Measurements from ENCODE around the gene NELL1. TPM values are rescaled to one million over a fixed set of nuclear protein-coding genes. Genes with fewer than 3 reads are reported as not detected.

Gene NELL1
- total and polyA plus RNA-seq, 7 experiments from 2014 or later, result not detected

DNA sequence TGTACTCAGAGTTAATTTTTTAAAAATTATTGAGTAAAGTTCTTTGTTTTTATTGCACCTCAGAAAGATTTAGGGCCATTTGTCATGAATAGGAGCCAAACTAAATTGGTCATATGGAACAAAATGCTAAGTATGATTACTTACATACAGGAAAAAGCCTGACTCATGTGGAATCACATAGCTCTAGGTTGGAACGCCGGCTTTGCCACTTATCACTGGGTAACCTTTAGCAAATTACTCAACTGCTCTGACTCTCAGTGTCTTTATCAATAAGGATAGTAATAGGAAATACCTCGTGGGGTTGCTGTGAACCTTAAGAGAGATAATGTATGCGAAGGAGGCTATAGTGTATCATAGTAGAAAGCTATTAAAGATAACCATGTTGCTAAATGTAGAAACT lies 638.5 kb downstream of the NELL1 start:
- no peak overlapping the region for H3K4me3 ChIP-seq (ENCODE audit: low read length)
- no peak overlapping the region for H3K27ac Mint-ChIP-seq

DNA sequence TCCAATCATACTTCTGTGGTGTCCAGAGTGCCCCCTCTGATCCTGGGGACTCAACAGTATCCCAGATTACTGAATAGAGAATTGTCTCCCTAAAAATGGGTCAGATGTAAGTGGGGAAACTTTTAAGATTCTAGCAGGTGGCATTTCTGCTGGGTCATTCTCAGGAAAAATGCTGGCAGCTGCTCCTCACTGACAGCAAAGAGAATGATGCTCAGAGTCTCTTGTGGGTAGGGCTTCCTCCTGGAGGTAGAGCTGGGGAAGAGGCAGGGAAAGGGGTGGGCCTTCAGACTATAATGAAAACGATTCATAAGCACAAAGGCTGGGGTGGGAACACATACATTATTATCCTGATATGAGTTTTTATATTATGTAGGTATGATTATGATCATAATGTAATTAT lies 647.2 kb downstream of the NELL1 start:
- Histone ChIP-seq H3K4me3 (ENCODE audit: low read length) (no peak overlapping the region), H3K27ac (ENCODE audit: low read depth, low read length) (no peak overlapping the region), H3K27me3 (ENCODE audit: control insufficient read depth in 2 of 2, insufficient read depth in 2 of 2, low read length in 2 of 2) (no peaks in the 10 kb centered on the region), H3K4me1 (ENCODE audit: control insufficient read depth in 2 of 2, insufficient read depth in 2 of 2, low read length in 2 of 2) (no peaks in the 10 kb centered on the region), H3K9me3 (ENCODE audit: control insufficient read depth in 2 of 3, low read length in 3 of 3) (no peaks in the 10 kb centered on the region), H3K36me3 (ENCODE audit: control insufficient read depth in 2 of 3, insufficient read depth in 3 of 3, low read length in 3 of 3) (no peaks in the 10 kb centered on the region)
- DNase-seq (no peak), ATAC-seq (no peak)
- CTCF ChIA-PET, result no interaction called here
- H3K36me3 Mint-ChIP-seq, result no peaks in the 10 kb centered on the region
- POLR2A ChIA-PET, result no interaction called here
- H3K9me3 Mint-ChIP-seq, result peaks cover 0 to 8% (median 2%) of the 10 kb centered on the region in 11 donors
- H3K27me3 Mint-ChIP-seq, result no peaks in the 10 kb centered on the region
- no peak overlapping the region for H3K27ac Mint-ChIP-seq
- H3K4me3 Mint-ChIP-seq, result no peak overlapping the region
- no peaks in the 10 kb centered on the region for H3K4me1 Mint-ChIP-seq
- intact Hi-C loops (cut with micrococcal nuclease), result no loop called here

More for the DNA sequence above, 638.5 kb downstream of the NELL1 start:
- Histone ChIP-seq H3K27ac (ENCODE audit: low read depth, low read length) (no peak overlapping the region), H3K9me3 (ENCODE audit: control insufficient read depth in 2 of 3, low read length in 3 of 3) (no peaks in the 10 kb centered on the region), H3K4me1 (ENCODE audit: control insufficient read depth in 2 of 2, insufficient read depth in 2 of 2, low read length in 2 of 2) (no peaks in the 10 kb centered on the region), H3K27me3 (ENCODE audit: control insufficient read depth in 2 of 2, insufficient read depth in 2 of 2, low read length in 2 of 2) (no peaks in the 10 kb centered on the region), H3K36me3 (ENCODE audit: control insufficient read depth in 2 of 3, insufficient read depth in 3 of 3, low read length in 3 of 3) (no peaks in the 10 kb centered on the region)
- peaks cover 0 to 10% (median 3%) of the 10 kb centered on the region in 11 donors for H3K9me3 Mint-ChIP-seq
- H3K36me3 Mint-ChIP-seq, result no peaks in the 10 kb centered on the region
- H3K4me1 Mint-ChIP-seq, result no peaks in the 10 kb centered on the region
- H3K27me3 Mint-ChIP-seq, result no peaks in the 10 kb centered on the region
- POLR2A ChIA-PET, result no interaction called here
- no peak for ATAC-seq
- no peak overlapping the region for H3K4me3 Mint-ChIP-seq
- CTCF ChIA-PET, result no interaction called here
- DNase-seq, result no peak
- intact Hi-C loops (cut with micrococcal nuclease), result no loop called here

DNA sequence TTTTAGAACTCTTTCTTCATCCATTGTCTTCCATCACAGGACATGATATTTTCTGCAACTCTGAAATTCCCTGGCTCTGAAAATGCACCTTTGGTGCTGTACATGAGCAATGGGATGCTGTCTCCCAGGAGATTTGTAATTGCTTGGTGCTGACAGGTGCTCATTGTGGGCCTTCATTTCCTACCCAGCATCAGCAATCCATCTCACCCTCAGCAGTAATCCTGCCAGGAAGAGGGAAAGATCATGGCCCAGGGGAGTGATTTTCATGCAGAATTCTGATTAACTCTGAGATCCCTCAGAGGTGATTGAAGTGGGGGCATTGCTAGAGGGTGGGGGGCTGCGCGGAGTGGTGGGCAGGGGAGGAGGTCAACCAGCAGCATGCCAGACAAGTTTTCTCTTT lies 651.7 kb downstream of the NELL1 start:
- Histone ChIP-seq H3K4me3 (ENCODE audit: low read length) (no peak overlapping the region), H3K9me3 (ENCODE audit: control insufficient read depth in 2 of 3, low read length in 3 of 3) (no peaks in the 10 kb centered on the region), H3K4me1 (ENCODE audit: control insufficient read depth in 2 of 2, insufficient read depth in 2 of 2, low read length in 2 of 2) (no peaks in the 10 kb centered on the region), H3K27ac (ENCODE audit: low read depth, low read length) (no peak overlapping the region), H3K27me3 (ENCODE audit: control insufficient read depth in 2 of 2, insufficient read depth in 2 of 2, low read length in 2 of 2) (no peaks in the 10 kb centered on the region), H3K36me3 (ENCODE audit: control insufficient read depth in 2 of 3, insufficient read depth in 3 of 3, low read length in 3 of 3) (no peaks in the 10 kb centered on the region)
- H3K9me3 Mint-ChIP-seq, result peaks cover 0 to 17% (median 4%) of the 10 kb centered on the region in 11 donors
- no peaks in the 10 kb centered on the region for H3K4me1 Mint-ChIP-seq
- DNase-seq, result no peak
- POLR2A ChIA-PET, result no interaction called here
- intact Hi-C loops (cut with micrococcal nuclease), result no loop called here
- H3K4me3 Mint-ChIP-seq, result no peak overlapping the region
- H3K27ac Mint-ChIP-seq, result no peak overlapping the region
- CTCF ChIA-PET, result no interaction called here
- no peak for ATAC-seq
- no peaks in the 10 kb centered on the region for H3K27me3 Mint-ChIP-seq
- no peaks in the 10 kb centered on the region for H3K36me3 Mint-ChIP-seq

DNA sequence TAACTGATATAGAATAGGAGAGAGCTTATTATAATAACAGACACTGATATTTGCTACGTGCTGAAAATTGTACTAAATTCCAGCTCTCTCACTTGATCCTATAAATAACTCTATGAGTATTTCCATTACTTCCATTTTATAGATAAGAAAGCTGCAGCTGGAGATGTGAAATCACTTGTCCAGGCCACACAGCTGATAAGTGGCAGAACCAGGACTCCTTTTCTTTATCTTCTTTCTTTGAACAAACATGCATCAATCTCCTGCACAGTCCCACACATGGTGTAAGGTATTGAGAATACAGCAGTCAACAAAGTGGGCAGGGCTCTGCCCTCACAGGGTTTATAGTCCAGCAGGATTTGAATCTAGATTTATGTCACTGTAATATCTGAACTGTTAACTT lies 652.1 kb downstream of the NELL1 start:
- no peaks in the 10 kb centered on the region for H3K9me3 ChIP-seq (ENCODE audit: control insufficient read depth in 2 of 3, low read length in 3 of 3)
- H3K27me3 Mint-ChIP-seq, result no peaks in the 10 kb centered on the region
- no peaks in the 10 kb centered on the region for H3K4me1 ChIP-seq (ENCODE audit: control insufficient read depth in 2 of 2, insufficient read depth in 2 of 2, low read length in 2 of 2)
- H3K36me3 Mint-ChIP-seq, result no peaks in the 10 kb centered on the region
- no peak for ATAC-seq
- POLR2A ChIA-PET, result no interaction called here
- no peaks in the 10 kb centered on the region for H3K27me3 ChIP-seq (ENCODE audit: control insufficient read depth in 2 of 2, insufficient read depth in 2 of 2, low read length in 2 of 2)
- CTCF ChIA-PET, result no interaction called here
- H3K4me3 ChIP-seq (ENCODE audit: low read length), result no peak overlapping the region
- H3K36me3 ChIP-seq (ENCODE audit: control insufficient read depth in 2 of 3, insufficient read depth in 3 of 3, low read length in 3 of 3), result no peaks in the 10 kb centered on the region
- intact Hi-C loops (cut with micrococcal nuclease), result no loop called here
- no peak overlapping the region for H3K4me3 Mint-ChIP-seq
- H3K4me1 Mint-ChIP-seq, result no peaks in the 10 kb centered on the region
- H3K27ac ChIP-seq (ENCODE audit: low read depth, low read length), result no peak overlapping the region
- no peak for DNase-seq
- no peak overlapping the region for H3K27ac Mint-ChIP-seq
- peaks cover 0 to 21% (median 4%) of the 10 kb centered on the region in 11 donors for H3K9me3 Mint-ChIP-seq

DNA sequence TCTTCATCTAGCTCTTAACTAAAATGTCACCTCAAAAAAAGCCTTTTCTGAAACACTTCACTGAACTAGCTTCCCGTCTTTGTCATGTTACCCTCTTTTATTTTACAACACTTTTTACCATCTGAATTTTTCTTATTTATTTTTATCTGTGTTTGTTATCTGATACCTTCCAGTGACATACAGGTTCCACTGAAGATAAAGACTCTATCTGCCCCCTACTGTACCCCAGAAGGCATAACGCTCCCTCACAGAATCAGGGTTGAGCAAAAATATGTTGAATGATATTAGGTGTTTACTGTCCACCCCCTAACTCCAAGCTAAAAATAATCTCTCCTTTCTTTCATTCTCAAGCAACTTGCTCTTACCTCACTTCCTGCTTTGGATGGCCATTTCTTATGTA lies 654.2 kb downstream of the NELL1 start:
- intact Hi-C loops (cut with micrococcal nuclease), result no loop called here
- H3K27ac ChIP-seq (ENCODE audit: low read depth, low read length), result no peak overlapping the region
- H3K36me3 ChIP-seq (ENCODE audit: control insufficient read depth in 2 of 3, insufficient read depth in 3 of 3, low read length in 3 of 3), result no peaks in the 10 kb centered on the region
- Mint-ChIP-seq H3K4me1 (no peaks in the 10 kb centered on the region), H3K4me3 (no peak overlapping the region), H3K27me3 (no peaks in the 10 kb centered on the region), H3K9me3 (peaks cover 3 to 30% (median 7%) of the 10 kb centered on the region in 11 donors), H3K36me3 (no peaks in the 10 kb centered on the region), H3K27ac (no peak overlapping the region)
- H3K4me1 ChIP-seq (ENCODE audit: control insufficient read depth in 2 of 2, insufficient read depth in 2 of 2, low read length in 2 of 2), result no peaks in the 10 kb centered on the region
- no peak for DNase-seq
- no peaks in the 10 kb centered on the region for H3K9me3 ChIP-seq (ENCODE audit: control insufficient read depth in 2 of 3, low read length in 3 of 3)
- ChIA-PET CTCF (no interaction called here), POLR2A (no interaction called here)
- ATAC-seq, result no peak
- H3K27me3 ChIP-seq (ENCODE audit: control insufficient read depth in 2 of 2, insufficient read depth in 2 of 2, low read length in 2 of 2), result no peaks in the 10 kb centered on the region
- H3K4me3 ChIP-seq (ENCODE audit: low read length), result no peak overlapping the region

DNA sequence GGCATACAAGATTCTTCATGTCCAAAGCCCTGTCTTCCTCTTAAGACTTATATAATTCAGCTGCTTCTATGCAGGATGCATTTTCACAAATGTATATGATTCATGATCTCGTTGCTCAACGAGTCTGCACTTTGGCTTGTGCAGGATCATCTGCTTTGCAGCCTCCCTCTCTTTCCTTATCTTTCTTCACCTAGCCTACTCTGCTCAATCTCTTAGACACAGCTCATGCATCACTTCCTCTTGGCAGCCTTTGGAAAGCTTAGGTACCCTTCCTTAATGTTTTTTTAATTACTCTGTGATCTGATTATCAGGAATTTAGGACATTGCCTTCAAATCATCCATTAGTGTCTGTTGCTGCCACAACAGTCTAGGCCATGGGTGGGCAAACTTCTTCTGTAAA lies 673.8 kb downstream of the NELL1 start:
- no peaks in the 10 kb centered on the region for H3K4me1 Mint-ChIP-seq
- Histone ChIP-seq H3K4me3 (ENCODE audit: low read length) (no peak overlapping the region), H3K27me3 (ENCODE audit: control insufficient read depth in 2 of 2, insufficient read depth in 2 of 2, low read length in 2 of 2) (no peaks in the 10 kb centered on the region), H3K27ac (ENCODE audit: low read depth, low read length) (no peak overlapping the region), H3K4me1 (ENCODE audit: control insufficient read depth in 2 of 2, insufficient read depth in 2 of 2, low read length in 2 of 2) (no peaks in the 10 kb centered on the region), H3K9me3 (ENCODE audit: control insufficient read depth in 2 of 3, low read length in 3 of 3) (no peaks in the 10 kb centered on the region), H3K36me3 (ENCODE audit: control insufficient read depth in 2 of 3, insufficient read depth in 3 of 3, low read length in 3 of 3) (no peaks in the 10 kb centered on the region)
- no peak overlapping the region for H3K27ac Mint-ChIP-seq
- no peak for ATAC-seq
- no peak overlapping the region for H3K4me3 Mint-ChIP-seq
- ChIA-PET POLR2A (no interaction called here), CTCF (interaction anchor here (0.7 kb wide), 1 partner anchor 28 kb away, joined by 3 read pairs; no protein-coding TSS in a partner anchor)
- peaks cover 0 to 3% (median 0%) of the 10 kb centered on the region in 5 donors for H3K36me3 Mint-ChIP-seq
- peaks cover 0 to 13% (median 4%) of the 10 kb centered on the region in 11 donors for H3K9me3 Mint-ChIP-seq
- no peak for DNase-seq
- intact Hi-C loops (cut with micrococcal nuclease), result no loop called here
- H3K27me3 Mint-ChIP-seq, result no peaks in the 10 kb centered on the region

DNA sequence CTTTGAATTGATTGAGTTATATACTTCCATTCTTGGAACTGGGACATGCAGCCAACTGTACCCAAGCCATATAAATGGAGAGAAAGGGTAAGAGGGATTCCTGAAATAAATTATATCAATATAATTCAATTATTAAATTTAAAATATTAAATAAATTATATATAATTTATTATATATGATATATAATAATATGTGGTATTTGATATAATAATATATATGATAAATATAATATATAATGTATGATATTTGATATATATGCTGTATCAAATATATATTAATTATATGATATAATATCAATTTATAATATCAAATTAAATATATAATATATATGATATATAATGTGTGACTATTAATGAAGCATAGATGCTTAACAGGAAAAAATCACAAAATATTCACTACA lies 677.0 kb downstream of the NELL1 start:
- H3K9me3 ChIP-seq (ENCODE audit: control insufficient read depth in 2 of 3, low read length in 3 of 3), result no peaks in the 10 kb centered on the region
- no peak overlapping the region for H3K27ac ChIP-seq (ENCODE audit: low read depth, low read length)
- ChIA-PET CTCF (no interaction called here), POLR2A (no interaction called here)
- no peak overlapping the region for H3K27ac Mint-ChIP-seq
- peaks cover 0 to 3% (median 0%) of the 10 kb centered on the region in 5 donors for H3K36me3 Mint-ChIP-seq
- no peaks in the 10 kb centered on the region for H3K27me3 Mint-ChIP-seq
- H3K27me3 ChIP-seq (ENCODE audit: control insufficient read depth in 2 of 2, insufficient read depth in 2 of 2, low read length in 2 of 2), result no peaks in the 10 kb centered on the region
- H3K4me1 Mint-ChIP-seq, result no peaks in the 10 kb centered on the region
- no peak overlapping the region for H3K4me3 ChIP-seq (ENCODE audit: low read length)
- DNase-seq (no peak), ATAC-seq (no peak)
- peaks cover 0 to 17% (median 2%) of the 10 kb centered on the region in 11 donors for H3K9me3 Mint-ChIP-seq
- no peak overlapping the region for H3K4me3 Mint-ChIP-seq
- intact Hi-C loops (cut with micrococcal nuclease), result no loop called here
- H3K36me3 ChIP-seq (ENCODE audit: control insufficient read depth in 2 of 3, insufficient read depth in 3 of 3, low read length in 3 of 3), result no peaks in the 10 kb centered on the region
- no peaks in the 10 kb centered on the region for H3K4me1 ChIP-seq (ENCODE audit: control insufficient read depth in 2 of 2, insufficient read depth in 2 of 2, low read length in 2 of 2)

Measured in naive thymus-derived CD4-positive, alpha-beta T cell (primary cell).